GM12878 (cell line): ENCODE data around the gene TBX15.

Source experiments
- EZH2 ChIP-seq: IDR thresholded peaks from 2 replicates; pipeline ENCODE4 v1.6.1; 2012; ENCODE audit warnings: low read depth, mild to moderate bottlenecking, control low read depth, inconsistent platforms, low read length, borderline replicate concordance; ENCODE audit not compliant: control insufficient read depth
- SKIL ChIP-seq: fragments of 450-650 bp; IDR thresholded peaks from 2 replicates; pipeline ENCODE4 v1.6.1; 2017; ENCODE audit warnings: mild to moderate bottlenecking, low read depth, inconsistent platforms; ENCODE audit not compliant: poor library complexity, severe bottlenecking

GRCh38 chr1:119005724-119006405, 17.7 kb upstream of the TBX15 start:
- no peak for TF ChIP-seq SKIL
- TF ChIP-seq EZH2 = no peak
